H1 (cell line): Measurements from ENCODE around the gene RILPL1. TPM values are rescaled to one million over a fixed set of nuclear protein-coding genes. Genes with fewer than 3 reads are reported as not detected.

Experiments
- CTCF ChIA-PET: fragments of 300-600 bp; sonication (Branson Sonifier 250); formaldehyde crosslinking; loops from one replicate; lab custom pipeline; 2021; ENCODE audit not compliant: partially characterized antibody; lab: Charles Lee
- POLR2A ChIA-PET: fragments of 300-600 bp; sonication (Branson Sonifier 250); formaldehyde crosslinking; loops from one replicate; lab custom pipeline; 2021; ENCODE audit warnings: inconsistent platforms; ENCODE audit not compliant: partially characterized antibody; lab: Charles Lee
- DNase-seq, 2 experiments: peaks; one replicate each; pipeline versions ENCODE4 v3.0.0 to v3.0.0-alpha.2; 2010 to 2022; ENCODE audit warnings: low spot score in 2 of 2, low read depth in 1 of 2, mixed read lengths in 1 of 2
- FAIRE-seq: peaks from 2 replicates; lab custom pipeline; 2011; peaks lifted over from hg19 to GRCh38; lab: Jason Lieb, UNC
- H2AFZ ChIP-seq: 2 replicates; pipeline ENCODE4 v1.8.1; 2012; ENCODE audit warnings: low read length, inconsistent platforms
- H2AK5ac ChIP-seq: 2 replicates; pipeline ENCODE4 v1.6.1; 2013; ENCODE audit warnings: low read depth, low read length
- H2BK120ac ChIP-seq: replicated peaks from 2 replicates; pipeline ENCODE3; 2013; ENCODE audit warnings: low read depth, low read length, inconsistent platforms
- H2BK12ac ChIP-seq: 2 replicates; pipeline ENCODE4 v1.6.1; 2013; ENCODE audit warnings: low read depth, low read length
- H2BK15ac ChIP-seq: 2 replicates; pipeline ENCODE4 v1.6.1; 2013; ENCODE audit warnings: low read length
- H2BK20ac ChIP-seq: 2 replicates; pipeline ENCODE4 v1.6.1; 2013; ENCODE audit warnings: low read length
- H2BK5ac ChIP-seq: 2 replicates; pipeline ENCODE4 v1.6.1; 2013; ENCODE audit warnings: low read depth, low read length
- H3K14ac ChIP-seq: 2 replicates; pipeline ENCODE4 v1.6.1; 2013; ENCODE audit warnings: inconsistent platforms; ENCODE audit not compliant: insufficient read length
- H3K18ac ChIP-seq: 2 replicates; pipeline ENCODE4 v1.6.1; 2013; ENCODE audit warnings: low read length; ENCODE audit errors: extremely low read depth
- H3K23ac ChIP-seq: 2 replicates; pipeline ENCODE4 v1.6.1; 2013; ENCODE audit warnings: inconsistent platforms; ENCODE audit not compliant: insufficient read length
- H3K23me2 ChIP-seq: 2 replicates; pipeline ENCODE4 v1.6.1; 2013; ENCODE audit warnings: low read depth, low read length
- H3K27ac ChIP-seq: 2 replicates; pipeline ENCODE4 v1.6.1; 2011; ENCODE audit warnings: low read depth, low read length, inconsistent platforms
- H3K27me3 ChIP-seq, 4 experiments: replicated peaks in 1 of 4; 1 replicate in 1 of 4; 2 replicates in 3 of 4; pipeline versions ENCODE4 v1.6.1 to v1.8.1; 2011 to 2013; ENCODE audit warnings: low read length in 3 of 4, mild to moderate bottlenecking in 3 of 4, inconsistent platforms in 2 of 4, mixed read lengths in 2 of 4, moderate library complexity in 1 of 4; ENCODE audit not compliant: control insufficient read depth in 3 of 4, insufficient read depth in 3 of 4; ENCODE audit errors: extremely low read depth in 1 of 4
- H3K36me3 ChIP-seq, 4 experiments: 2 replicates each; pipeline versions ENCODE4 v1.6.1 to v1.8.1; 2011 to 2013; ENCODE audit warnings: mild to moderate bottlenecking in 4 of 4, low read length in 3 of 4, moderate library complexity in 2 of 4, control low read depth in 1 of 4, inconsistent platforms in 1 of 4; ENCODE audit not compliant: insufficient read depth in 4 of 4, control insufficient read depth in 2 of 4
- H3K4ac ChIP-seq: replicated peaks from 2 replicates; pipeline ENCODE3; 2013; ENCODE audit warnings: low read length, low read depth, mixed read lengths, inconsistent platforms; ENCODE audit not compliant: insufficient read length
- H3K4me1 ChIP-seq, 4 experiments: replicated peaks in 1 of 4; 1 replicate in 1 of 4; 2 replicates in 3 of 4; pipeline versions ENCODE4 v1.6.1 to v1.8.1; 2011 to 2013; ENCODE audit warnings: low read length in 3 of 4, inconsistent platforms in 2 of 4, mixed read lengths in 1 of 4; ENCODE audit not compliant: insufficient read depth in 4 of 4, control insufficient read depth in 3 of 4
- H3K4me2 ChIP-seq, 2 experiments: 2 replicates each; pipeline versions ENCODE4 v1.6.1 to v1.8.1; 2011 to 2013; ENCODE audit warnings: low read depth in 2 of 2, low read length in 2 of 2, control low read depth in 1 of 2, inconsistent platforms in 1 of 2, mild to moderate bottlenecking in 1 of 2; ENCODE audit not compliant: insufficient read depth in 1 of 2
- H3K4me3 ChIP-seq, 4 experiments: fragments of 200-600, 300-600 bp in 1 of 4; sonication (generic), shearing (Covaris generic), sonication (Bioruptor Twin) in 1 of 4; 2 replicates each; pipeline versions ENCODE4 v1.5.1 to v1.8.1; 2011 to 2016; ENCODE audit warnings: low read length in 4 of 4, low read depth in 3 of 4, control low read depth in 2 of 4, inconsistent platforms in 2 of 4, mild to moderate bottlenecking in 2 of 4, mixed read lengths in 1 of 4, moderate library complexity in 1 of 4; ENCODE audit not compliant: insufficient read depth in 2 of 4; ENCODE audit errors: extremely low read depth in 1 of 4
- H3K56ac ChIP-seq: replicated peaks from 2 replicates; pipeline ENCODE3; 2013; ENCODE audit warnings: low read depth, mild to moderate bottlenecking, mixed read lengths, low read length, inconsistent platforms; ENCODE audit not compliant: insufficient read length
- H3K79me1 ChIP-seq: 2 replicates; pipeline ENCODE4 v1.6.1; 2013; ENCODE audit warnings: low read depth, low read length, control low read depth
- H3K79me2 ChIP-seq, 2 experiments: 2 replicates each; pipeline versions ENCODE4 v1.6.1 to v1.8.1; 2012 to 2013; ENCODE audit warnings: low read length in 2 of 2, mild to moderate bottlenecking in 2 of 2, inconsistent platforms in 1 of 2; ENCODE audit not compliant: insufficient read depth in 2 of 2, control insufficient read depth in 1 of 2
- H3K9ac ChIP-seq, 4 experiments: replicated peaks in 1 of 4; 1 replicate in 1 of 4; 2 replicates in 3 of 4; pipeline versions ENCODE4 v1.6.1 to v1.8.1; 2011 to 2013; ENCODE audit warnings: low read depth in 3 of 4, low read length in 3 of 4, control low read depth in 2 of 4, mild to moderate bottlenecking in 2 of 4, moderate library complexity in 2 of 4, inconsistent platforms in 1 of 4; ENCODE audit errors: extremely low read depth in 1 of 4
- H3K9me3 ChIP-seq, 2 experiments: 2 replicates each; pipeline versions ENCODE4 v1.6.1 to v1.8.1; 2012 to 2013; ENCODE audit warnings: mild to moderate bottlenecking in 2 of 2, moderate library complexity in 2 of 2, control low read depth in 1 of 2, inconsistent platforms in 1 of 2, low read depth in 1 of 2, low read length in 1 of 2, mixed read lengths in 1 of 2; ENCODE audit not compliant: insufficient read depth in 2 of 2
- H4K20me1 ChIP-seq, 2 experiments: replicated peaks in 1 of 2; 2 replicates each; pipeline versions ENCODE3 to v1.8.1; 2011 to 2013; ENCODE audit warnings: inconsistent platforms in 2 of 2, low read length in 2 of 2, mild to moderate bottlenecking in 1 of 2; ENCODE audit not compliant: insufficient read depth in 2 of 2, control insufficient read depth in 1 of 2
- H4K5ac ChIP-seq: 2 replicates; pipeline ENCODE4 v1.6.1; 2013; ENCODE audit warnings: low read length, low read depth, mixed read lengths, inconsistent platforms; ENCODE audit not compliant: insufficient read length
- H4K8ac ChIP-seq: 2 replicates; pipeline ENCODE4 v1.8.0; 2013; ENCODE audit warnings: mild to moderate bottlenecking, moderate library complexity, low read length, inconsistent platforms; ENCODE audit not compliant: insufficient read depth; ENCODE audit errors: extremely low read depth
- H4K91ac ChIP-seq: replicated peaks from 2 replicates; pipeline ENCODE3; 2013; ENCODE audit warnings: low read length, mixed read lengths, inconsistent platforms; ENCODE audit not compliant: insufficient read length
- CHD1 ChIP-seq: IDR thresholded peaks from 2 replicates; pipeline ENCODE4 v1.6.1; 2012; ENCODE audit warnings: low read depth, low read length, improper control_type of control experiment
- CTCF ChIP-seq, 3 experiments: IDR thresholded peaks; 1 replicate in 2 of 3; 2 replicates in 1 of 3; pipeline versions ENCODE4 v1.5.1 to v1.6.1; 2011; ENCODE audit warnings: low read length in 3 of 3, mild to moderate bottlenecking in 3 of 3, inconsistent platforms in 2 of 3, low read depth in 1 of 3, moderate library complexity in 1 of 3; ENCODE audit not compliant: insufficient read depth in 1 of 3; ENCODE audit errors: control extremely low read depth in 1 of 3
- RAD21 ChIP-seq, 2 experiments: IDR thresholded peaks in 1 of 2; conservative IDR thresholded peaks in 1 of 2; 2 replicates each; pipeline ENCODE4 v1.6.1; 2011; ENCODE audit warnings: low read depth in 2 of 2, low read length in 2 of 2, improper control_type of control experiment in 1 of 2, inconsistent platforms in 1 of 2, mild to moderate bottlenecking in 1 of 2, moderate library complexity in 1 of 2
- WGBS, 2 experiments: shearing (Covaris generic) in 1 of 2; methylation state at CpG; one replicate each; pipeline versions ENCODE4 v1.1.6 to v1.1.7; 2013 to 2015; ENCODE audit warnings: low lambda C conversion rate in 2 of 2, mixed read lengths in 2 of 2, inconsistent platforms in 1 of 2, low coverage in 1 of 2, missing lambda C conversion rate in 1 of 2; ENCODE audit not compliant: insufficient replicate concordance in 2 of 2, insufficient coverage in 1 of 2, insufficient read length in 1 of 2; ENCODE audit errors: extremely low coverage in 1 of 2, missing lambda C conversion rate in 1 of 2; 5-methylcytosine and 5-hydroxymethylcytosine counted together
- polyA plus RNA-seq, 7 experiments: library from polyadenylated mRNA; depleted of rRNA in 3 of 7; stranded (reverse) in 5 of 7; unstranded in 2 of 7; fragments of >200 nt in 5 of 7; fragments of 200-250 nt in 2 of 7; gene quantifications; 1 replicate in 5 of 7; 2 replicates in 1 of 7; 4 replicates in 1 of 7; pipeline versions ENCODE4 v1.2.1 to v1.2.3, GENCODE V29; 2011 to 2013; ENCODE audit warnings: missing spikeins in 2 of 7, mixed read lengths in 2 of 7
- total RNA-seq: library from RNA; stranded (reverse); fragmentation: NEBNext Ultra II Directional; extraction: Animal tissue kit (Norgen Biotek cat#: 25700); gene quantifications from 2 replicates; pipeline ENCODE4 v1.2.1, GENCODE V29; 2021

Gene RILPL1
- total and polyA plus RNA-seq, 2 of the 8 experiments (the other 6 are each of a cell fraction or from before 2014, with no cell fraction given): 6.7 to 9.4 TPM

- TF ChIP-seq CTCF (IDR thresholded peaks at IDR 0.05; ENCODE audit: control extremely low read depth in 1 of 3, insufficient read depth in 1 of 3, low read depth in 1 of 3, low read length in 3 of 3) (peak in 1 of 3 experiments; percentile 2; a peak in 1 of 4 replicates), CHD1 (no peak), RAD21 (IDR thresholded peaks at IDR 0.05 in 1 of 2, conservative IDR thresholded peaks at IDR 0.05 in 1 of 2; ENCODE audit: low read depth in 2 of 2, low read length in 2 of 2) (peak; percentile 10 to 37; a peak in 3 of 4 replicates)
- TF ChIP-seq, all 59 proteins: peak for 2
- H2BK12ac ChIP-seq: no peak overlapping the region
- H2BK20ac ChIP-seq: no peak overlapping the region
- H3K27ac ChIP-seq: no peak overlapping the region
- POLR2A ChIA-PET: interaction anchor here (0.8 to 2.4 kb wide), 5 partner anchors 8 to 70 kb away, joined by 3 to 7 read pairs (median 3); partner anchors contain the start of genes DDX55 and RILPL1
- H2BK15ac ChIP-seq: no peak overlapping the region
- no peaks in the 10 kb centered on the region for H3K23me2 ChIP-seq
- H4K91ac ChIP-seq: no peak overlapping the region
- H3K36me3 ChIP-seq: no peaks in the 10 kb centered on the region
- no peaks in the 10 kb centered on the region for H3K79me2 ChIP-seq
- H4K5ac ChIP-seq: no peak overlapping the region
- H3K4ac ChIP-seq: no peak overlapping the region
- H3K4me2 ChIP-seq: no peak overlapping the region
- H3K14ac ChIP-seq: no peak overlapping the region
- no peak overlapping the region for H3K9ac ChIP-seq
- no peaks in the 10 kb centered on the region for H3K79me1 ChIP-seq
- DNase-seq (no peak), FAIRE-seq (no peak)
- no peak overlapping the region for H2AK5ac ChIP-seq
- CTCF ChIA-PET: interaction anchor here (0.6 to 1.8 kb wide), 8 partner anchors 12 to 303 kb away, joined by 3 to 4 read pairs (median 3); no protein-coding TSS in a partner anchor
- no peaks in the 10 kb centered on the region for H3K4me1 ChIP-seq
- no peak overlapping the region for H2AFZ ChIP-seq
- no peak overlapping the region for H3K23ac ChIP-seq
- H3K56ac ChIP-seq: no peak overlapping the region
- no peak overlapping the region for H2BK120ac ChIP-seq
- no peaks in the 10 kb centered on the region for H4K20me1 ChIP-seq
- H4K8ac ChIP-seq: no peak overlapping the region
- H3K27me3 ChIP-seq: no peaks in the 10 kb centered on the region; a peak in 1 of 7 replicates
- no peak overlapping the region for H3K18ac ChIP-seq
- 85% methylated on average over 15 of the region's 15 CpGs; no CpG with 5 or more reads in 1 of the 2 experiments for WGBS, 2 experiments
- H3K9me3 ChIP-seq: no peaks in the 10 kb centered on the region
- H3K4me3 ChIP-seq: no peak overlapping the region
- H2BK5ac ChIP-seq: no peak overlapping the region
Observed at GRCh38 chr12:123540899-123541662, 7.6 kb upstream of the RILPL1 start.
